Endodermal cell (in vitro differentiated cells): Measurements from ENCODE around the gene MXD4. TPM values are rescaled to one million over a fixed set of nuclear protein-coding genes. Genes with fewer than 3 reads are reported as not detected.

Experiments used
- DNase-seq: peaks from one replicate; pipeline ENCODE4 v3.0.0-alpha.2; 2017
- H3K27ac ChIP-seq: 2 replicates; pipeline ENCODE4 v1.5.1; 2013; ENCODE audit warnings: mild to moderate bottlenecking, low read depth, low read length, moderate library complexity
- H3K27me3 ChIP-seq: 2 replicates; pipeline ENCODE4 v1.6.1; 2013; ENCODE audit warnings: mild to moderate bottlenecking, low read length, moderate library complexity; ENCODE audit not compliant: insufficient read depth, control insufficient read depth, poor library complexity, severe bottlenecking
- H3K36me3 ChIP-seq: 2 replicates; pipeline ENCODE4 v1.7.0; 2013; ENCODE audit warnings: mild to moderate bottlenecking, low read length, moderate library complexity; ENCODE audit not compliant: control insufficient read depth, insufficient read depth
- H3K4me1 ChIP-seq: one replicate; pipeline ENCODE4 v1.7.0; 2013; ENCODE audit warnings: low read length; ENCODE audit not compliant: control insufficient read depth, insufficient read depth
- H3K4me3 ChIP-seq: 2 replicates; pipeline ENCODE4 v1.5.1; 2013; ENCODE audit warnings: mild to moderate bottlenecking, low read length, moderate library complexity
- H3K9ac ChIP-seq: 2 replicates; pipeline ENCODE4 v1.6.1; 2013; ENCODE audit warnings: mild to moderate bottlenecking, low read length, moderate library complexity; ENCODE audit not compliant: poor library complexity, severe bottlenecking; ENCODE audit errors: extremely low read depth
- H3K9me3 ChIP-seq: 2 replicates; pipeline ENCODE4 v1.6.1; 2013; ENCODE audit warnings: mild to moderate bottlenecking, low read length, moderate library complexity; ENCODE audit not compliant: control insufficient read depth
- H3K27ac Mint-ChIP-seq: 2 replicates; pipeline ENCODE4 v1.8.0; 2020; ENCODE audit warnings: mixed read lengths
- H3K27me3 Mint-ChIP-seq: 2 replicates; pipeline ENCODE4 v1.8.0; 2021; ENCODE audit warnings: mild to moderate bottlenecking, mixed read lengths; ENCODE audit not compliant: insufficient read depth
- H3K36me3 Mint-ChIP-seq: 2 replicates; pipeline ENCODE4 v1.8.0; 2020; ENCODE audit warnings: low read depth, mixed read lengths
- H3K4me1 Mint-ChIP-seq: 2 replicates; pipeline ENCODE4 v1.8.0; 2020; ENCODE audit warnings: mixed read lengths
- H3K4me3 Mint-ChIP-seq: 2 replicates; pipeline ENCODE4 v1.8.0; 2020; ENCODE audit warnings: mild to moderate bottlenecking, moderate library complexity, mixed read lengths
- H3K9me3 Mint-ChIP-seq: 2 replicates; pipeline ENCODE4 v1.8.0; 2020; ENCODE audit warnings: mild to moderate bottlenecking, mixed read lengths
- CTCF ChIP-seq: fragments of 200-600 bp; sonication (generic); conservative IDR thresholded peaks from 2 replicates; pipeline ENCODE4 v1.5.0; 2021; ENCODE audit warnings: antibody characterized with exemption, mild to moderate bottlenecking
- WGBS, 2 experiments: methylation state at CpG; one replicate each; pipeline versions ENCODE4 v1.1.5 to v1.1.7; 2013; ENCODE audit warnings: missing lambda C conversion rate in 2 of 2, mixed read lengths in 1 of 2; ENCODE audit not compliant: insufficient coverage in 1 of 2, insufficient read length in 1 of 2; 5-methylcytosine and 5-hydroxymethylcytosine counted together
- total RNA-seq, 2 donors: library from RNA; stranded (reverse); fragmentation: NEBNext Ultra II Directional in 1 of 2; extraction: Animal tissue kit (Norgen Biotek cat#: 25700) in 1 of 2; gene quantifications; 2 replicates in 1 of 2; 3 replicates in 1 of 2; pipeline ENCODE4 v1.2.1, GENCODE V29; 2021

MXD4 gene
- total RNA-seq, 2 donors from 2014 or later, result 46.0 to 78.8 TPM

DNA sequence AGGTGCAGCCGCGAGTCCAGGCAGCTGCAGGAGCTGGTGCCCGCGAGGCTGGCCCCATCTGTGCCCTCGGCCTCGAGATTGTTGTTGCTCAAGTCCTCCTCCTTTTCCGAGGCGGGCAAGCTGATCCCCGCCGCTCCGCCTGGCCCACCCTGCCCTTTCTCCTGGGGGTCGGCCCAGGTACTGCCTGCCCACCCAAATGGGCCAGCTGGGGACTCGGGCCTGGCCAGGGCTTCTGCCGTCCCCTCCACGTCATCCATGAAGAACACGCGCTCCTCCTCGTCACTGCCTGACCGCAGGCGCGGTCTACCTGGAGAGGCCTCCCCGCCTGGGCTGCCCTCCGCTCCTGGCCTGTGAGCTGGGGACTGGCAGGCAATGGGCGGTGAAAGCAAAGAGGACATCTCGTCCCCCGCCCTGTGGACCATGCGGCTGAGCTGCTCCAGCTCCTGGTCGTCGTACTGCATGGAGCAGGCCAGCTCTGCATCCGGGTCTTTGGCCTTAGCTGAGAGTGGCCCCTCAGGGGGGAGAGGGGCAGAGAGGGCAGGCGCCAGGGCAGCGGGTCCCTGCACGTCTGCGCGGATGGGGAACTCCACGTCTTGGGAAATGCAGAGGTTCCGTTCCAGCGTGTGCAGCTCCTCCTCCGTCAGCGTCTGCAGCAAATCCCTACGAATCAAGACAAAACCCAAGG is 43.1 kb upstream of the MXD4 start:
- H3K4me1 ChIP-seq, result no peaks in the 10 kb centered on the region
- DNase-seq, result no peak
- 93 to 95% methylated on average over 30 to 41 of the region's 41 CpGs for WGBS, 2 experiments
- Mint-ChIP-seq H3K9me3 (peaks cover 29% of the 10 kb centered on the region), H3K4me1 (no peaks in the 10 kb centered on the region), H3K36me3 (no peaks in the 10 kb centered on the region), H3K27me3 (peaks cover 2% of the 10 kb centered on the region), H3K27ac (no peak overlapping the region), H3K4me3 (no peak overlapping the region)
- peaks cover 16% of the 10 kb centered on the region for H3K9me3 ChIP-seq
- H3K9ac ChIP-seq, result no peak overlapping the region
- no peak for TF ChIP-seq CTCF
- H3K36me3 ChIP-seq, result no peaks in the 10 kb centered on the region
- no peaks in the 10 kb centered on the region for H3K27me3 ChIP-seq
- no peak overlapping the region for H3K27ac ChIP-seq
- no peak overlapping the region for H3K4me3 ChIP-seq

- no peak for DNase-seq
- Mint-ChIP-seq H3K9me3 (peaks cover 28% of the 10 kb centered on the region), H3K27me3 (peaks cover under 1% of the 10 kb centered on the region), H3K27ac (no peak overlapping the region), H3K36me3 (no peaks in the 10 kb centered on the region), H3K4me3 (no peak overlapping the region), H3K4me1 (no peaks in the 10 kb centered on the region)
- Histone ChIP-seq H3K4me1 (no peaks in the 10 kb centered on the region), H3K36me3 (no peaks in the 10 kb centered on the region), H3K9ac (no peak overlapping the region), H3K27me3 (no peaks in the 10 kb centered on the region), H3K9me3 (peaks cover 16% of the 10 kb centered on the region), H3K4me3 (no peak overlapping the region), H3K27ac (no peak overlapping the region)
- 94 to 95% methylated on average over 19 to 32 of the region's 32 CpGs for WGBS, 2 experiments
- TF ChIP-seq CTCF, result no peak
These were observed 42.5 kb upstream of the MXD4 start for GRCh38 chr4:2304321-2304876.

- no peak overlapping the region for H3K27ac Mint-ChIP-seq
- Histone ChIP-seq H3K27ac (no peak overlapping the region), H3K27me3 (no peaks in the 10 kb centered on the region), H3K9me3 (peaks cover 16% of the 10 kb centered on the region), H3K9ac (no peak overlapping the region), H3K4me1 (no peaks in the 10 kb centered on the region), H3K4me3 (no peak overlapping the region), H3K36me3 (no peaks in the 10 kb centered on the region)
- H3K4me3 Mint-ChIP-seq, result no peak overlapping the region
- no peak for TF ChIP-seq CTCF
- 93% methylated on average over 10 to 31 of the region's 31 CpGs for WGBS, 2 experiments
- peaks cover 25% of the 10 kb centered on the region for H3K9me3 Mint-ChIP-seq
- H3K36me3 Mint-ChIP-seq, result no peaks in the 10 kb centered on the region
- DNase-seq, result no peak
- H3K27me3 Mint-ChIP-seq, result peaks cover 2% of the 10 kb centered on the region
- no peaks in the 10 kb centered on the region for H3K4me1 Mint-ChIP-seq
These were observed 41.9 kb upstream of the MXD4 start for GRCh38 chr4:2303686-2304320.
